Mesenteric fat pad (tissue), 1 donor: ENCODE results near the gene NEIL3. TPM values are rescaled to one million over a fixed set of nuclear protein-coding genes. Genes with fewer than 3 reads are reported as not detected.

Source experiments
- DNase-seq: peaks from one replicate; pipeline ENCODE4 v3.0.0-alpha.2; 2020; ENCODE audit warnings: low spot score
- total RNA-seq: library from RNA; stranded (reverse); fragmentation: NEBNext Ultra II Directional; extraction: Animal tissue kit (Norgen Biotek cat#: 25700); gene quantifications from one replicate; pipeline ENCODE4 v1.2.1, GENCODE V29; 2021
- donor health status: DM: yes; HTN: yes; CAD: no.

NEIL3 gene
- total RNA-seq, 1 donor from 2014 or later, result 0.32 TPM

- no peak for DNase-seq
These were observed 57.7 kb downstream of the NEIL3 start for GRCh38 chr4:177367336-177367735.

GRCh38 chr4:177369372-177369771, 59.7 kb downstream of the NEIL3 start:
- no peak for DNase-seq

- DNase-seq, result no peak
These were observed 61.8 kb downstream of the NEIL3 start for GRCh38 chr4:177371461-177371860.

- no peak for DNase-seq
These were observed 65.3 kb downstream of the NEIL3 start for GRCh38 chr4:177374966-177375365.

GRCh38 chr4:177375372-177375771, 65.7 kb downstream of the NEIL3 start:
- no peak for DNase-seq

GRCh38 chr4:177376024-177376423, 66.3 kb downstream of the NEIL3 start:
- DNase-seq, result no peak

GRCh38 chr4:177380730-177381287, 71.1 kb downstream of the NEIL3 start:
- DNase-seq, result no peak

- DNase-seq, result no peak
These were observed 72.2 kb downstream of the NEIL3 start for GRCh38 chr4:177381762-177382310.

- DNase-seq, result no peak
These were observed 75.3 kb downstream of the NEIL3 start for GRCh38 chr4:177384856-177385397.

- no peak for DNase-seq
These were observed 76.1 kb downstream of the NEIL3 start for GRCh38 chr4:177385576-177386277.

GRCh38 chr4:177386278-177386815, 76.7 kb downstream of the NEIL3 start:
- no peak for DNase-seq

- DNase-seq, result no peak
These were observed 81.6 kb downstream of the NEIL3 start for GRCh38 chr4:177391287-177391686.

- no peak for DNase-seq
These were observed 82.3 kb downstream of the NEIL3 start for GRCh38 chr4:177391953-177392352.

GRCh38 chr4:177393236-177393635, 83.6 kb downstream of the NEIL3 start:
- no peak for DNase-seq

- DNase-seq, result no peak
These were observed 86.7 kb downstream of the NEIL3 start for GRCh38 chr4:177396352-177396751.

GRCh38 chr4:177400030-177400429, 90.4 kb downstream of the NEIL3 start:
- DNase-seq, result no peak

GRCh38 chr4:177401658-177402273, 92.1 kb downstream of the NEIL3 start:
- DNase-seq, result no peak

GRCh38 chr4:177403746-177404145, 94.1 kb downstream of the NEIL3 start:
- DNase-seq, result no peak

GRCh38 chr4:177404342-177404741, 94.7 kb downstream of the NEIL3 start:
- no peak for DNase-seq

- no peak for DNase-seq
These were observed 95.3 kb downstream of the NEIL3 start for GRCh38 chr4:177404986-177405385.

- DNase-seq, result no peak
These were observed 95.8 kb downstream of the NEIL3 start for GRCh38 chr4:177405508-177405907.

- no peak for DNase-seq
These were observed 98.3 kb downstream of the NEIL3 start for GRCh38 chr4:177408023-177408422.
